ENCODE data around the gene NDFIP2. TPM values are rescaled to one million over a fixed set of nuclear protein-coding genes. Genes with fewer than 3 reads are reported as not detected.

NDFIP2 gene
- 8.6 and 11.0 TPM in 2 replicates for total RNA-seq

GRCh38 chr13:79480954-79481684 is at the start of gene NDFIP2:
NDFIP2 (plus strand) TSS chr13:79481155; CDS start chr13:79481204, 49 bp downstream.

Other genes starting within 250 kb of the NDFIP2 start
- gene RBM26, start 74.9 kb upstream of the NDFIP2 start, total RNA-seq: 19.3 and 19.5 TPM in 2 replicates

All from mammary microvascular endothelial cell (primary cell).